HG02642 (cell line): ENCODE measurements around the gene ITSN1.

ENCODE experiments used
- ATAC-seq: cut with Tn5 transposase; IDR thresholded peaks from one replicate; pipeline ENCODE4 v1.9.1; 2021; ENCODE audit warnings: mild to moderate bottlenecking; ENCODE audit not compliant: unreplicated experiment, poor library complexity

The ITSN1 gene

GRCh38 chr21:33800753-33801423, 158.6 kb downstream of the ITSN1 start:
- no peak for ATAC-seq

GRCh38 chr21:33801424-33802405, 159.4 kb downstream of the ITSN1 start:
- no peak for ATAC-seq

DNA sequence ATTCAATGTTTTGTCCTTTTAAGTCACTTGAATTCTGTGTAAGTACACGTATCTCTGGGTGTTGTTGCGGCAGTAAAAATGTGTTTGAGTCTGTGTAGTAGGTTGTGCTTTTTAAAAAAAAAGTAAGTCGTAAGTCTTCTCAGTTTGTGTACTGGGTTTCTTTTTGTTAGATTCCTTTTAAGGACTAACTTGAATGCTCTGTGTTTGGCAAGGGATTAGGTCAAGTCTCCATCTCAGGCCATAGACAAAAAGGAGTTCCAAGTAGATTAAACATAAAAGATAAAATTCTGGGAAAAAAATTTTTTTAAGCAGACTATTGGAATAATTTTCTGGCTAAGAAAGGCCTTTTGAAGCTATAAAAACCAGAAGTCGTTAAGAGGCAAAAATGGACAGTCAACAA, 160.2 kb downstream of the ITSN1 start:
- ATAC-seq = no peak

DNA sequence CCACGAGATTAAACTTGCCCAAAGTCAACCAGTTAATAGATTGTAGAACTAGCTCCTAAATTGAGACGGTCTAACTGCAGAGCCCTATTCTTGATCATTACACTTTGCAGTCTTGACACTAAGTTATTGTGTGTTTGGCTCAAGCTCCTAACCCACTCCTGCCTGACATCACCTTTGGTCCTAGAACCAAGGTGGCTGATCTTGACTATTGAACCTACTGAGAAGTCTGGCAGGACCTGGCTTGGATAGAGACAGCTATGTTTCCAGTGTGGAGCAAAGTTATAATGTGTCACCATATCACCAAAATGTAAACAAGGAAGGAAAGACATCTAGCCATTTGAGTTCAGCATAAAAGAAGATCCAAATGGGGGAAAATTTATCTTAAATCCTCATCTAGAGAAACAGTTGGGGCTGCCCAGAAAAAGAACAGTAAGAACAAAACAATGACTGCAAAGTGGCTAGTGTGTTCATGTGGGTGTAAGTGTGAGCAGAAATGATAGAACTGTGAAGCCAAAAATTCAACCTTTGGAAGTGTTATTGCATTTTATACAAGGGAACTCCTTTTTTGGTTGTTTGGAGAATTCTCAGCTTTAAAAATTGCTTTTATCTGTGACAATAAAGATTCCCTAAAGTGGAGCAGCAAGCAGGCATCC, 166.5 kb downstream of the ITSN1 start:
- no peak for ATAC-seq

DNA sequence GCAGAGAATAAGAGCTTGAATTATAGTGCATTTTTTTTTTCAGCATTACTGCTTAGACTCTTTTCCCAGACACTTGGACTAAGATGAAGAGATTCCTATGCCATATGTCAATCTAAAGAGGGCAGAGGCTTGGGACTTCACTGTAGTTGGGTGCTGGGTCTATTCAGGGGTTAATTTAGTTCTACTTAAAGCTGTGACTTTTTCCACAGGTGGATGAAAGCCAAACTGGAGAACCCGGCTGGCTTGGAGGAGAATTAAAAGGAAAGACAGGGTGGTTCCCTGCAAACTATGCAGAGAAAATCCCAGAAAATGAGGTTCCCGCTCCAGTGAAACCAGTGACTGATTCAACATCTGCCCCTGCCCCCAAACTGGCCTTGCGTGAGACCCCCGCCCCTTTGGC, 168.5 kb downstream of the ITSN1 start:
- ATAC-seq = no peak

- ATAC-seq = no peak
These were observed 169.1 kb downstream of the ITSN1 start for GRCh38 chr21:33811167-33812010.

DNA sequence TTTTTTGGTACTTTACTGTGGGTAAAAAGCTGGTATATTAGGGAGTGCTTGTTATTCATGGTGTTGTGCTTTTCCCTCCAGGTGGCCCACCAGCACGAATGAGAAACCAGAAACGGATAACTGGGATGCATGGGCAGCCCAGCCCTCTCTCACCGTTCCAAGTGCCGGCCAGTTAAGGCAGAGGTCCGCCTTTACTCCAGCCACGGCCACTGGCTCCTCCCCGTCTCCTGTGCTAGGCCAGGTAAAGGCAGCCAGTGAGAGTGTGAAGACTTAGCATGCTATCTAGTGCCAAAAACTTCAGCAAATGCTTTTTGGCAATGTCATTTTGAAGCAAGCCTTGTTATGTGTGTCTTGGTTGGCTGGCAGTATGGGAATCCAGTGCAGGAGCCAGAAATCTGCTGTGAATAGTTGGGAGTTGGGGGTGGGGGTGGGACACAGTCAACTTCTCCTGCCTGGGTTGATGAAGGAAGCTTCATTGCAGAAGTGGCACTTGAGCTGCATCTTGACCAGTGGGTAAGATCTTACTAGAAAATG, 171.6 kb downstream of the ITSN1 start:
- no peak for ATAC-seq

- ATAC-seq = no peak
These were observed 172.9 kb downstream of the ITSN1 start for GRCh38 chr21:33815143-33815707.

DNA sequence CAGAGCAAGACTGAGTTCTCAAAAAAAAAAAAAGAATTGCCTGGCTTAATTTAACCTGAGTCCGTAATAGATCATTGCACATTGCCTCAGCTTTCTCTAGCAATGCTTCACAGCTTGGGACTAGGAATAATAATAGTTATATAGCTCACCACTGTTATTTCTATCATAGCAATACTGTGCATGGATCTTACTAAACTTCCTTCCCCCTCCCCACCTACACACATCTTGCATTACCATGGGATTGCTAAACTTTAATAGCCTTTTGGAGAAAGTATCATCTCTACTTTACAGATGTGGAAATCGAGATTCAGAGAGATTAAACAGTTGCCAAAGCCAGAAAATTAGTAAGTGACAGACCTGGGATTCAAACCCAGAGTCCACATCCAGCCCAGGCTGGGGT, 173.9 kb downstream of the ITSN1 start:
- ATAC-seq = no peak

DNA sequence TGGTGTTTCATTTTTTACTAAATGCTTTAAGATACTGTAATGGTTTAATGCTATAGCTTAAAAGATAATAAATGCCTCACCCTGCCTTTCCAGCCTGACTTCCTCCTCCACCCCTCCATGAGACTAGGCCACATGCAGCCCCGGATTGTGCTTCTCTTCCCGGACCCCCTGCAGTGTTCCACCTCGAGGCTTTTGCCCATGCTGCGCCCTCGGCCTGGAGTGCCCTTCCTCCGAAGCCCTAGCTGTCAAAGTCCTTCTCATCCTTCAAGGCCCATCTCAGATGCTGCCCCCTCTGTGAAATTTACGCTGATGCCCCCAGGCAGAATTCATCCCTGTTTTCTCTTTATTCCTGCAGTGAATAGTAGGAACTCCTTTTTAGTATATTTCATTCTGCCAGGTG, 174.8 kb downstream of the ITSN1 start:
- no peak for ATAC-seq

GRCh38 chr21:33817663-33818451, 175.6 kb downstream of the ITSN1 start:
- no peak for ATAC-seq

- ATAC-seq = no peak
These were observed 178.0 kb downstream of the ITSN1 start for GRCh38 chr21:33820230-33820770.

- no peak for ATAC-seq
These were observed 178.5 kb downstream of the ITSN1 start for GRCh38 chr21:33820798-33821197.

GRCh38 chr21:33821503-33822322, 179.4 kb downstream of the ITSN1 start:
- ATAC-seq = no peak

- no peak for ATAC-seq
These were observed 182.0 kb downstream of the ITSN1 start for GRCh38 chr21:33824156-33824941.

GRCh38 chr21:33825419-33825818, 183.1 kb downstream of the ITSN1 start:
- ATAC-seq = no peak

- ATAC-seq = no peak
These were observed 183.6 kb downstream of the ITSN1 start for GRCh38 chr21:33825915-33826314.
